ENCODE data around the gene LY6G5C. TPM values are rescaled to one million over a fixed set of nuclear protein-coding genes. Genes with fewer than 3 reads are reported as not detected.

LY6G5C gene
- total and polyA plus RNA-seq, 2 donors (not counting 3 experiments of a cell fraction or from before 2014, with no cell fraction given) = 8.2 to 11.4 TPM

DNA sequence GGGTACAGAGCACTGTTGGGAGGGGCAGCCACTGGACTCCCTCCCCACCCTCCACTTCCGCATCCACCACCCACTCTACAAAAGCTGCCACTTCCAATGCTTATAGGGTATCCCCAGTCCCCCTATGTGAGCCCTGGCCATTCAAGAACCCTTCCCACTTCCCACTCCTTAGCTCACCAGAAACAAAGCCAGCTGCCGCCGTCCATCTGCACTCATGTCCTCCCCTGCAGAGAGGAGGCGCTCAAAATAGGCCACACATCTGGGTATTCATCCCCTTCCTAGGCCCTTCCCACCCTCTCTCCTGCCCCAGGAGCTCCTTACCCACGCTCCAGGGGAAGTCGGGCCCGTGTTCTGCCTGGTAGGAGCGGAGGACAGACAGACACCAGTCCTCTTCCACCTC, 6.5 kb upstream of the LY6G5C start:
- no peaks in the 10 kb centered on the region for H3K9me3 ChIP-seq (replicated peaks; ENCODE audit: control insufficient read depth, insufficient read depth, low read length)
- H2AFZ ChIP-seq (ENCODE audit: low read depth, low read length) = no peak overlapping the region
- H3K4me3 ChIP-seq (replicated peaks in 1 of 3; ENCODE audit: insufficient read depth in 1 of 3, low read depth in 1 of 3, low read length in 3 of 3) = no peak overlapping the region
- peaks cover 10% of the 10 kb centered on the region for H3K4me1 ChIP-seq (ENCODE audit: control insufficient read depth, extremely low read depth, insufficient read depth, low read length)
- POLR2A ChIA-PET = no interaction called here
- BruUV-seq (replicated peaks) = no TSS peak
- H3K79me2 ChIP-seq (ENCODE audit: control insufficient read depth, insufficient read depth, low read length) = no peaks in the 10 kb centered on the region
- DNase-seq (ENCODE audit: low read depth, low spot score) (no peak), FAIRE-seq (no peak)
- H3K27ac ChIP-seq (ENCODE audit: insufficient read depth, low read depth, low read length) = no peak overlapping the region
- H3K36me3 ChIP-seq (ENCODE audit: control insufficient read depth in 2 of 2, extremely low read depth in 1 of 2, insufficient read depth in 2 of 2, low read length in 2 of 2) = peaks cover 0 to 34% of the 10 kb centered on the region in 2 experiments
- no peaks in the 10 kb centered on the region for H3K9me1 ChIP-seq (replicated peaks; ENCODE audit: control insufficient read depth, extremely low read depth, insufficient read depth, low read length)
- no peak overlapping the region for H3K9ac ChIP-seq (replicated peaks; ENCODE audit: extremely low read depth, insufficient read depth, low read length)
- CTCF ChIA-PET = interaction anchor here (1.0 to 2.1 kb wide), 2 partner anchors 14 to 142 kb away, joined by 3 to 5 read pairs; no protein-coding TSS in a partner anchor
- intact Hi-C loops (cut with micrococcal nuclease) = no loop called here
- no peaks in the 10 kb centered on the region for H4K20me1 ChIP-seq (replicated peaks; ENCODE audit: control insufficient read depth, extremely low read depth, insufficient read depth, low read length)
- no peaks in the 10 kb centered on the region for H3K27me3 ChIP-seq (ENCODE audit: control insufficient read depth in 2 of 2, insufficient read depth in 2 of 2, low read length in 2 of 2)
- TF ChIP-seq MYC (IDR thresholded peaks at IDR 0.05; ENCODE audit: low read depth, low read length) = no peak
- TF ChIP-seq JUN (IDR thresholded peaks at IDR 0.05; ENCODE audit: borderline replicate concordance, insufficient read depth, insufficient read length, low read depth) = no peak
- TF ChIP-seq FOS (IDR thresholded peaks at IDR 0.05; ENCODE audit: borderline replicate concordance, insufficient read depth, low read length) = no peak
- no peak for TF ChIP-seq GATA2 (IDR thresholded peaks at IDR 0.05; ENCODE audit: insufficient read depth, insufficient read length, low read depth, low read length)
- TF ChIP-seq, protein P1, sequence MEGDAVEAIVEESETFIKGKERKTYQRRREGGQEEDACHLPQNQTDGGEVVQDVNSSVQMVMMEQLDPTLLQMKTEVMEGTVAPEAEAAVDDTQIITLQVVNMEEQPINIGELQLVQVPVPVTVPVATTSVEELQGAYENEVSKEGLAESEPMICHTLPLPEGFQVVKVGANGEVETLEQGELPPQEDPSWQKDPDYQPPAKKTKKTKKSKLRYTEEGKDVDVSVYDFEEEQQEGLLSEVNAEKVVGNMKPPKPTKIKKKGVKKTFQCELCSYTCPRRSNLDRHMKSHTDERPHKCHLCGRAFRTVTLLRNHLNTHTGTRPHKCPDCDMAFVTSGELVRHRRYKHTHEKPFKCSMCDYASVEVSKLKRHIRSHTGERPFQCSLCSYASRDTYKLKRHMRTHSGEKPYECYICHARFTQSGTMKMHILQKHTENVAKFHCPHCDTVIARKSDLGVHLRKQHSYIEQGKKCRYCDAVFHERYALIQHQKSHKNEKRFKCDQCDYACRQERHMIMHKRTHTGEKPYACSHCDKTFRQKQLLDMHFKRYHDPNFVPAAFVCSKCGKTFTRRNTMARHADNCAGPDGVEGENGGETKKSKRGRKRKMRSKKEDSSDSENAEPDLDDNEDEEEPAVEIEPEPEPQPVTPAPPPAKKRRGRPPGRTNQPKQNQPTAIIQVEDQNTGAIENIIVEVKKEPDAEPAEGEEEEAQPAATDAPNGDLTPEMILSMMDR (IDR thresholded peaks at IDR 0.05; ENCODE audit: extremely low read depth in 1 of 2, insufficient read depth in 1 of 2, low read depth in 1 of 2, low read length in 2 of 2) = no peak
- TF ChIP-seq, protein P2, sequence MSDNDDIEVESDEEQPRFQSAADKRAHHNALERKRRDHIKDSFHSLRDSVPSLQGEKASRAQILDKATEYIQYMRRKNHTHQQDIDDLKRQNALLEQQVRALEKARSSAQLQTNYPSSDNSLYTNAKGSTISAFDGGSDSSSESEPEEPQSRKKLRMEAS (IDR thresholded peaks at IDR 0.05; ENCODE audit: insufficient read depth, insufficient read length) = no peak
- TF ChIP-seq POLR2AphosphoS5 (IDR thresholded peaks at IDR 0.05; ENCODE audit: insufficient read depth, low read depth, low read length) = no peak
- no peak for TF ChIP-seq EZH2 (IDR thresholded peaks at IDR 0.05; ENCODE audit: borderline replicate concordance, low read depth, low read length, severe bottlenecking)
- TF ChIP-seq POLR2A (IDR thresholded peaks at IDR 0.05; ENCODE audit: low read depth, low read length) = no peak
- no peak overlapping the region for H3K4me2 ChIP-seq (ENCODE audit: insufficient read depth, low read length)
- dilution Hi-C loops (cut with MboI; ENCODE audit: extremely low pct_ligation_motif_present, low sequenced_read_pairs) = no loop called here

Data from endothelial cell of umbilical vein (primary cell).